HL-60 (cell line): Measurements from ENCODE around the gene ANKRD12.

Experiments used
- DNase-seq, 2 experiments: peaks; one replicate each; pipeline ENCODE4 v3.0.0-alpha.2; 2010 to 2020; ENCODE audit warnings: low read depth in 1 of 2, low spot score in 1 of 2
- H3K27ac ChIP-seq: fragments of 250-450 bp; sonication (Bioruptor Pico); replicated peaks from 2 replicates; pipeline ENCODE4 v1.5.1; 2020; ENCODE audit warnings: mild to moderate bottlenecking, moderate library complexity
- H3K27me3 ChIP-seq: fragments of 250-450 bp; sonication (Bioruptor Pico); 2 replicates; pipeline ENCODE4 v1.5.1; 2021; ENCODE audit warnings: mild to moderate bottlenecking, moderate library complexity; ENCODE audit not compliant: insufficient read depth, poor library complexity, severe bottlenecking
- H3K4me3 ChIP-seq: replicated peaks from 2 replicates; pipeline ENCODE4 v1.5.1; 2011; ENCODE audit warnings: mild to moderate bottlenecking, control low read depth, low read length; ENCODE audit not compliant: insufficient read depth
- GABPA ChIP-seq: IDR thresholded peaks from 2 replicates; pipeline ENCODE4 v1.6.1; 2012; ENCODE audit warnings: low read depth
- POLR2AphosphoS5 ChIP-seq: IDR thresholded peaks from 2 replicates; pipeline ENCODE4 v1.6.1; 2012; ENCODE audit warnings: low read depth
- SPI1 ChIP-seq: IDR thresholded peaks from 2 replicates; pipeline ENCODE4 v1.6.1; 2012; ENCODE audit warnings: low read depth, mild to moderate bottlenecking, borderline replicate concordance
- TF ChIP-seq, protein P1 (sequence below): IDR thresholded peaks from 2 replicates; pipeline ENCODE4 v1.6.1; 2012; ENCODE audit warnings: low read depth; ENCODE audit not compliant: insufficient replicate concordance
- TF ChIP-seq, protein P2 (sequence below): IDR thresholded peaks from one replicate; pipeline ENCODE4 v1.5.1; 2011; ENCODE audit warnings: low read length, control low read depth, inconsistent platforms; ENCODE audit not compliant: insufficient read depth

ANKRD12 gene

DNA sequence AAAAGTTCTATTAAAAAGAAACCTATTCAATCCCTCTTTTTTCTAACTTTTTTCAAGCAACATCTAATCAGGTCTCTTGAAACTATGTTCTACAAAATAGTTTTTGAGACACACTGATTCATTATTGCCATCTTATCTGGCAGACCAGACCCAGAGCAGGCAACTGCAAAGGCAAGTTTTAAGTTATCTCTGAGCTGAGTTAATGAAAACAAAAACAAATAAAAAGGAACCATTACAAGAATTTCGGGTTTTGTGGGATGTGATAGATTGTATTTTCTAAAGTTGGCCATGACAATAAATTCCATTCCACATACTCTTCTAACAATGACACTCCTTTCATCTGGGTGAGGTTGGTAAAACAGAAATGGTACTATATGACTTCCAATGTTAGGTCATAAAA is 182.8 kb downstream of the ANKRD12 start:
- Histone ChIP-seq H3K4me3 (no peak overlapping the region), H3K27ac (no peak overlapping the region), H3K27me3 (no peaks in the 10 kb centered on the region)
- DNase-seq, result no peak
- no peak for TF ChIP-seq SPI1
- no peak for TF ChIP-seq POLR2AphosphoS5
- TF ChIP-seq, protein P1, sequence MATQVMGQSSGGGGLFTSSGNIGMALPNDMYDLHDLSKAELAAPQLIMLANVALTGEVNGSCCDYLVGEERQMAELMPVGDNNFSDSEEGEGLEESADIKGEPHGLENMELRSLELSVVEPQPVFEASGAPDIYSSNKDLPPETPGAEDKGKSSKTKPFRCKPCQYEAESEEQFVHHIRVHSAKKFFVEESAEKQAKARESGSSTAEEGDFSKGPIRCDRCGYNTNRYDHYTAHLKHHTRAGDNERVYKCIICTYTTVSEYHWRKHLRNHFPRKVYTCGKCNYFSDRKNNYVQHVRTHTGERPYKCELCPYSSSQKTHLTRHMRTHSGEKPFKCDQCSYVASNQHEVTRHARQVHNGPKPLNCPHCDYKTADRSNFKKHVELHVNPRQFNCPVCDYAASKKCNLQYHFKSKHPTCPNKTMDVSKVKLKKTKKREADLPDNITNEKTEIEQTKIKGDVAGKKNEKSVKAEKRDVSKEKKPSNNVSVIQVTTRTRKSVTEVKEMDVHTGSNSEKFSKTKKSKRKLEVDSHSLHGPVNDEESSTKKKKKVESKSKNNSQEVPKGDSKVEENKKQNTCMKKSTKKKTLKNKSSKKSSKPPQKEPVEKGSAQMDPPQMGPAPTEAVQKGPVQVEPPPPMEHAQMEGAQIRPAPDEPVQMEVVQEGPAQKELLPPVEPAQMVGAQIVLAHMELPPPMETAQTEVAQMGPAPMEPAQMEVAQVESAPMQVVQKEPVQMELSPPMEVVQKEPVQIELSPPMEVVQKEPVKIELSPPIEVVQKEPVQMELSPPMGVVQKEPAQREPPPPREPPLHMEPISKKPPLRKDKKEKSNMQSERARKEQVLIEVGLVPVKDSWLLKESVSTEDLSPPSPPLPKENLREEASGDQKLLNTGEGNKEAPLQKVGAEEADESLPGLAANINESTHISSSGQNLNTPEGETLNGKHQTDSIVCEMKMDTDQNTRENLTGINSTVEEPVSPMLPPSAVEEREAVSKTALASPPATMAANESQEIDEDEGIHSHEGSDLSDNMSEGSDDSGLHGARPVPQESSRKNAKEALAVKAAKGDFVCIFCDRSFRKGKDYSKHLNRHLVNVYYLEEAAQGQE, result no peak
- TF ChIP-seq, protein P2, sequence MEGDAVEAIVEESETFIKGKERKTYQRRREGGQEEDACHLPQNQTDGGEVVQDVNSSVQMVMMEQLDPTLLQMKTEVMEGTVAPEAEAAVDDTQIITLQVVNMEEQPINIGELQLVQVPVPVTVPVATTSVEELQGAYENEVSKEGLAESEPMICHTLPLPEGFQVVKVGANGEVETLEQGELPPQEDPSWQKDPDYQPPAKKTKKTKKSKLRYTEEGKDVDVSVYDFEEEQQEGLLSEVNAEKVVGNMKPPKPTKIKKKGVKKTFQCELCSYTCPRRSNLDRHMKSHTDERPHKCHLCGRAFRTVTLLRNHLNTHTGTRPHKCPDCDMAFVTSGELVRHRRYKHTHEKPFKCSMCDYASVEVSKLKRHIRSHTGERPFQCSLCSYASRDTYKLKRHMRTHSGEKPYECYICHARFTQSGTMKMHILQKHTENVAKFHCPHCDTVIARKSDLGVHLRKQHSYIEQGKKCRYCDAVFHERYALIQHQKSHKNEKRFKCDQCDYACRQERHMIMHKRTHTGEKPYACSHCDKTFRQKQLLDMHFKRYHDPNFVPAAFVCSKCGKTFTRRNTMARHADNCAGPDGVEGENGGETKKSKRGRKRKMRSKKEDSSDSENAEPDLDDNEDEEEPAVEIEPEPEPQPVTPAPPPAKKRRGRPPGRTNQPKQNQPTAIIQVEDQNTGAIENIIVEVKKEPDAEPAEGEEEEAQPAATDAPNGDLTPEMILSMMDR, result no peak
- no peak for TF ChIP-seq GABPA

DNA sequence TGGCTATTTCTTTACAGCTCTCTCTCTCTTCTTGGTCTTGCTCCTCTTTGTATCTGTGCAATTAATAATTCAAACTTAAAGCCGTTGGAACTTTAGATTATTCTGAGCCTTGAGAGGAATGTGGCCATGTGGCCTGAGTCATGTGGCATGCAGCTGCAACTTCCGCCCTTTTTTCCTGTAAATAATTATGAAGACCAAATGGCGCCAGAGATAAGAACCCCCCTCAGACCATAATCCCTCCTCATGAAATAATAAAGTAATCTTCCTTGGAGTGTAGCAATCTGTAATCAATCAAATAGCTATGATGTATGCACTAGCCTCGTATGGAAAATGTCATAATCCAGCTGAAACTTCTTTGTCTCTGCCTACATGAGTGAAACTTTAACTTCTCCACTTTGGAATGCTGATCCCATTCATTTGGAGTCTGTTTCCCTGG is 184.5 kb downstream of the ANKRD12 start:
- Histone ChIP-seq H3K4me3 (no peak overlapping the region), H3K27me3 (no peaks in the 10 kb centered on the region), H3K27ac (no peak overlapping the region)
- TF ChIP-seq POLR2AphosphoS5 (no peak), SPI1 (no peak), GABPA (no peak)
- TF ChIP-seq, protein P1, result no peak
- TF ChIP-seq, protein P2, result no peak
- DNase-seq, result no peak

DNA sequence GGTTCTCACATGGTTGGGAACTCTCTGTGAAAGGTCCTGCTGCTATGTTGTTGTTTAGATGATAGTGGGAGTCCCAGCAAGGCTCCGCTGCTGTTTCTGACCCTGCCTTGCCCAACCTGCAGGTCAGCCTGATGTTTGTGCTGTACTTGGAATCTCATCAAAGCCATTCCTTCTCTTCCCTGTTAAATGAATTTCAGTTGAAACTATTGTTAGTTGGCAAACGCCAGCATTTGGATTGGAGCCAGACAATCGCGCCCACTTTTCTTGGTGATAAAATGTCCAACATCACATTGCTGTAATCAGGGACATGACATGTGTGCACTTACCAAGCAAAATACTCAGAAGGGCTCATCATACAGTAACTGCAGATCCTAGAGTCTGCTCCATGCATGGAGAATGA is 185.2 kb downstream of the ANKRD12 start:
- H3K27me3 ChIP-seq, result no peaks in the 10 kb centered on the region
- H3K27ac ChIP-seq, result no peak overlapping the region
- TF ChIP-seq POLR2AphosphoS5, result no peak
- TF ChIP-seq, protein P1, result no peak
- no peak for TF ChIP-seq GABPA
- TF ChIP-seq, protein P2, result no peak
- TF ChIP-seq SPI1, result no peak
- DNase-seq, result no peak
- no peak overlapping the region for H3K4me3 ChIP-seq
